ENCODE data around the gene TTLL10. TPM values are rescaled to one million over a fixed set of nuclear protein-coding genes. Genes with fewer than 3 reads are reported as not detected.

TTLL10 gene
- total and polyA plus RNA-seq, 5 donors: 0.09 TPM; not detected in 4

DNA sequence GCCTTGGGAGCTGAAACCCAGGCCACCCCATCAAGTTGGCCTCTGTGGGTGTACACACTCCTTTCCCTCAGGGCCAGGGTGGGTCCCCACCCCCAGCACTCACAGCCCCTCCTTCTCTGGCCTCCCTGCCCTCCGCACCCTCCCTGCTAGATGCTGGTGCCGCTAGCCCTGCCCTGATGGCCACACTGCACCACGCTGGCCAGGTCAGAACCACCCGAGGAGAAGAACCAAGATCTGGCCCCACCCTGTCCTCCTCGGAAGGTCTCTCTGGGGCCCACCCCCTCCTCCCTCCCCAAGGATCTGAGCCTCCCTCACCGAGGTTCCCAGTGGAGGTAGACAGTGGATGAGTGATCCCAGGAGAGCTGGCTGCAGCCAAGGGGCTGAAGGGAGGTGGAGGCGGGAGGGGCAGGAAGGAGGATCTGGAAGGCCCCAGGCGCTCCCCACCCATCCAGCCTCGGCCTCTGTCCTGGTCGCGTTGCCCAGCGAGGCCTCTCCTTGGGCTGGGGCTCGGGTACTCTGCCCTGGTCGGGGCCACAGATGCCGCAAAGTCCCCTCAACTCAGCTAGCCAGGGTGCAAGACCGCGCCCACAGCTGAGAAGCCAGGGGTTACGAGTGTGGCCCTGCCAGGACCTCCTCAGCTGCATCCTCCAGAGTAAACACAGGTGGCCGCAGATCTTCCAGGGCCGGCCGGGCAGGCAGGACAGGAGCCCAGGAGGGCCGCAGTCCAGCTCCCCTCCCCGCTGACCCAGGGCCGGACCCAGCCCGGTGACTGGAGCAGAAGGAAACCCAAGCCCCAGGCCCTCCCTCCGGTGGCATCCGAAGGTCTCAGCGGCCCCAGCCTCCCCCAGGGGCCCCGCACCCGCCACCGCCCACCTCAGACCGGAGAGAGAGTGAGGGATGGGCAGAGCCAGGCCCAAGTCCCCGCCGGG lies 63.5 kb downstream of the TTLL10 start:
- H3K27me3 ChIP-seq (ENCODE audit: control insufficient read depth, insufficient read depth): no peaks in the 10 kb centered on the region
- intact Hi-C loops (cut with DNase I): loop anchor here in 1 of 4 donors (10.0 kb wide), 1 partner anchor 112 kb away; no protein-coding TSS in a partner anchor
- ATAC-seq (peak in 1 of 2 donors; percentile 3), DNase-seq (no peak)
- H3K27ac ChIP-seq (ENCODE audit: low read length): no peak overlapping the region
- 39% methylated on average over 34 of the region's 34 CpGs for WGBS
- H3K9me3 ChIP-seq (ENCODE audit: control insufficient read depth, low read length): no peaks in the 10 kb centered on the region
- H3K4me3 ChIP-seq (ENCODE audit: low read length): no peak overlapping the region
- H3K4me1 ChIP-seq (ENCODE audit: control insufficient read depth, insufficient read depth, low read length): peaks cover 5% of the 10 kb centered on the region

DNA sequence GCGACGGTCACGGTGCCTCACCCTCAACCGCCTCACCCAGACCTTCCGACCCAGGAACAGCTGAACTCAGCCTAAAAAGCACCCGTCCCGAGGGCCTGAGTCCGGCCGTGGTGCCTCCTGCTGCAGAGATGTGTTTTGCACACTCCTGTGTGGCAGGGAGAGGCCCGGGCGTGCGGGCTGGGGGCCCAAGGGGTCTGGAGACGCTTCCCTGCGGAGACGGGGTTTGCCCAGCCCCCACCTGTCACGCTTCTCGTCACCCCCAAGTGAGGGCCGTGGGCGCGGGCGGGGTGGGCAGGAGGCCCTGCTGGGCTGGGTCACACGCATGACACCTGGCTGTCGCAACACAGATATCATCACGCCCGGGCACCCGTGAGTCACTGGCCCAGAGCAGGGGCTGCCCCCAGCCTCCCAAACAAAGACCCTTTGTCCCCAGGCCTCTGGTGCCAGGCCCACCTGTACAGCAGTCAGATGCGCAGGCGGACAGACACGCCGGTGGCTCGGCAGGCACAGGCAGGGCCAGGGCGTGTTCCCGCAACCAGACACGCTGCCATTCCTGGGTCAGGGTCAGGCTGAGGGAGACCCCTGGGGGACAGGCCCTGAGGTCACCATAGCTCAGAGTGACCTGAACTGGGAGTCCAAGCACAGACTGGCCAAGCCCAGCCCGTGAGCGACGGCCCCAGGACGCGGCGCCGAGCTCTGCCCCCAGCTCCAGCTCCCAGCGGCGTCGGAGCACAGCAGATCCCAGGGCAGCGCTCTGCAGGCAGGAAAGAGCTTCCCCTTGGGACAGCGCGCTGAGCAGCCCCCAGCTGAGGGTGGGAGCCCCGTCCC lies 64.4 kb downstream of the TTLL10 start:
- intact Hi-C loops (cut with DNase I): loop anchor here in 1 of 4 donors (10.0 kb wide), 1 partner anchor 113 kb away; no protein-coding TSS in a partner anchor
- WGBS: 36% methylated on average over 48 of the region's 48 CpGs
- DNase-seq: no peak
- Histone ChIP-seq H3K4me3 (ENCODE audit: low read length) (no peak overlapping the region), H3K4me1 (ENCODE audit: control insufficient read depth, insufficient read depth, low read length) (peaks cover 1% of the 10 kb centered on the region), H3K27me3 (ENCODE audit: control insufficient read depth, insufficient read depth) (no peaks in the 10 kb centered on the region), H3K9me3 (ENCODE audit: control insufficient read depth, low read length) (no peaks in the 10 kb centered on the region), H3K27ac (ENCODE audit: low read length) (no peak overlapping the region)
- ATAC-seq: no peak

DNA sequence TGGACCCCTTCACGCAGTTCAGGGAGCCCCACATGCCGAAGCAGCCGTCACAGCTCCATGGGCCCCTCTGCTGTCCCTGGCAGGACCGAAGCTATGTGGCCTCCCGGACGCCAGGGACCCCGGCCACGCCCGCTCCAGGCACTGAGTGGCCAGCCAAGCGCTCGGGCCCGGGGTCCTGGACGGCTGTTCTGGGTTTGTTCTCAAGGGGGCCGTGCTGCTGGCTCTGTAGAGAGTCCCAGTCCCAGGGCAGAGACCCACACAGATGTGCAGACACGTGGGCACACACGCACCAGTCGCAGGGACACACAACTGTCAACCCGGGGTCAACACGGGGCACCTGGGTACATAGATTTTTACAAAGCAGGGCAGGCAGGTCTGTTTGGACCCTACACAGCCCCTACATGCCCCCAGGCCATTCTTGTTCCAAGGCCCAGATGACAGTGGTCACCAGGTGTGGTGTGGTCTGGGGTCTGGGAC lies 65.1 kb downstream of the TTLL10 start:
- no peaks in the 10 kb centered on the region for H3K4me1 ChIP-seq (ENCODE audit: control insufficient read depth, insufficient read depth, low read length)
- ATAC-seq: no peak

DNA sequence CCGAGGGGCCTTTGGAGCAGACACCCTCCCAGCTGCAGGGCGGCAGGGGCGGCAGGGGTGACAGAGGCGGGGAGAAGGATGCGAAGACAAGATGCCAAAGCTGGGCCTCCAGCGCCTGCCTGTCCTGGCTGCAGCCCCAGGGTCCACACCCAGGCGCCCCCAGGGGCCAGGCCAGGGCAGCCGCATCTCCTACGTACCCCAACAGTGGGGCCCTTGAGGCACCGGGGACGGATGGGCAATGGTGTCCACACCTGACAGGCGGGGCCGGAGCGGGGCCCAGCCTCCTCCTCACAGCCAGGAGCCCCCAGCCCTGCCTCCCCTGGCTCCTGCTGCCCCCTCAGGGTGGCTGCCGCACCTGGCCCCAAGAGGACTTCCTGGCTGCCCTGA lies 65.5 kb downstream of the TTLL10 start:
- Histone ChIP-seq H3K27ac (ENCODE audit: low read length) (no peak overlapping the region), H3K9me3 (ENCODE audit: control insufficient read depth, low read length) (no peaks in the 10 kb centered on the region), H3K27me3 (ENCODE audit: control insufficient read depth, insufficient read depth) (no peaks in the 10 kb centered on the region), H3K4me3 (ENCODE audit: low read length) (no peak overlapping the region), H3K4me1 (ENCODE audit: control insufficient read depth, insufficient read depth, low read length) (no peaks in the 10 kb centered on the region)
- WGBS: 57% methylated on average over 15 of the region's 15 CpGs
- ATAC-seq (no peak), DNase-seq (no peak)
- intact Hi-C loops (cut with DNase I): loop anchor here in 1 of 4 donors (10.0 kb wide), 1 partner anchor 114 kb away; no protein-coding TSS in a partner anchor

More for the DNA sequence above, 65.1 kb downstream of the TTLL10 start:
- 62% methylated on average over 19 of the region's 19 CpGs for WGBS
- intact Hi-C loops (cut with DNase I): loop anchor here in 1 of 4 donors (10.0 kb wide), 1 partner anchor 114 kb away; no protein-coding TSS in a partner anchor
- Histone ChIP-seq H3K4me3 (ENCODE audit: low read length) (no peak overlapping the region), H3K27me3 (ENCODE audit: control insufficient read depth, insufficient read depth) (no peaks in the 10 kb centered on the region), H3K9me3 (ENCODE audit: control insufficient read depth, low read length) (no peaks in the 10 kb centered on the region), H3K27ac (ENCODE audit: low read length) (no peak overlapping the region)
- DNase-seq: no peak

DNA sequence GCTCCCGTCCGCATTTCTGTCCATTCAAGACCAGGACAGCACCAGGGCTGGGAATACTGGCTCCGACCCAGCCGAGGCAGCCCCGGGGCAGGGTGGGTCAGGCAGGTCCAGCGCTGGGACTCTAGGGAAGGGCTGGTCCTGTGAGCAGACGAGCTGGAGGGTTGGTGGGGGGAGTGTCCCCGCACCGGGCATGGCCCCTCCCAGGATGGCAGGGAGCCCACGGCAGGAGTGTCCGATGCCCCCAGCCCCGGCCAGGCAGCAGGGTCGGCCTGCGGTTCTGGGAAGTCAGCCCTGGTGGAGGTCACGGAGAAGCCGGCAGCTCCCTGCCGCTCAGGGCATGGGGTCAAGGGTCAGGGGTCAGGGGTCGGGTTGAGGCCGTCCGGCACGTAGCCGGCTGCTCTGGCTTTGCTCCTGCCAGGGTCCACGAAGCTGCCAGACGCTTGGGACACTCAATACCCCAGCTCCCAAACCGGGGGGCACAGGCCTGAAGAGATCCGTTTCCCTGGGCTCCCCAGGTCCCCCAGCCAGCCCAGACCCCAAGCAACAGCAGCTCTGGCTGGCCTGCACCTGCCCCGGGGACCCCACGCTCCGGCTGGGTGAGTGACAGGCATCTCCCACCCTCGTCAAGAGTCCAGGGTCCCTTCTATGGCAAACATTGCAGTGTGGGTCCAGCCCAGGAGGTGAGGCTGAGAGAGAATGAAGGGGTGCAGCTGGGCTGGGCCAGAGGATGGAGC lies 66.1 kb downstream of the TTLL10 start:
- WGBS: 26% methylated on average over 30 of the region's 30 CpGs
- intact Hi-C loops (cut with DNase I): loop anchor here in 1 of 4 donors (10.0 kb wide), 1 partner anchor 115 kb away; no protein-coding TSS in a partner anchor
- DNase-seq (no peak), ATAC-seq (no peak)
- Histone ChIP-seq H3K27me3 (ENCODE audit: control insufficient read depth, insufficient read depth) (no peaks in the 10 kb centered on the region), H3K27ac (ENCODE audit: low read length) (no peak overlapping the region), H3K4me3 (ENCODE audit: low read length) (no peak overlapping the region), H3K9me3 (ENCODE audit: control insufficient read depth, low read length) (no peaks in the 10 kb centered on the region), H3K4me1 (ENCODE audit: control insufficient read depth, insufficient read depth, low read length) (no peaks in the 10 kb centered on the region)

DNA sequence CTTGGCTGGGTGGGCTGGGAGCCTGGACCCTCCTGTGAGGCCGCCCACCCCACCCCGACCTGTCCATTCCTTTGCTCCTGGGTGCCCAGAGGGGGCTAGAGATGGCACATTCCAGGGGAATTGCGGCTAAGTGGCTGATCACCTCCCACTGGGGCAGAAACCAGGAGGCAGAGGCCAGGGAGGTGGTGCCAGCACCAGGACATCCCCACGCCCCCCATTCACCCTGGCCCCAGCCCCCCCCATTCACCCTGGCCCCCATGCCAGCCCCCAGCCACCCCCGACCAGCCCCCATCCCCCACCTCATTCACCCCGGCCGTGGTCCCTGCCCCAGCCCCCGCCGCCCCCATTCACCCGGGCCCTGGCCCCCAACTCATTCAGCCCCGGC lies 66.7 kb downstream of the TTLL10 start:
- Histone ChIP-seq H3K27me3 (ENCODE audit: control insufficient read depth, insufficient read depth) (no peaks in the 10 kb centered on the region), H3K9me3 (ENCODE audit: control insufficient read depth, low read length) (no peaks in the 10 kb centered on the region), H3K4me3 (ENCODE audit: low read length) (no peak overlapping the region), H3K27ac (ENCODE audit: low read length) (no peak overlapping the region), H3K4me1 (ENCODE audit: control insufficient read depth, insufficient read depth, low read length) (no peaks in the 10 kb centered on the region)
- no peak for DNase-seq
- WGBS: 31% methylated on average over 11 of the region's 11 CpGs
- intact Hi-C loops (cut with DNase I): no loop called here
- no peak for ATAC-seq

DNA sequence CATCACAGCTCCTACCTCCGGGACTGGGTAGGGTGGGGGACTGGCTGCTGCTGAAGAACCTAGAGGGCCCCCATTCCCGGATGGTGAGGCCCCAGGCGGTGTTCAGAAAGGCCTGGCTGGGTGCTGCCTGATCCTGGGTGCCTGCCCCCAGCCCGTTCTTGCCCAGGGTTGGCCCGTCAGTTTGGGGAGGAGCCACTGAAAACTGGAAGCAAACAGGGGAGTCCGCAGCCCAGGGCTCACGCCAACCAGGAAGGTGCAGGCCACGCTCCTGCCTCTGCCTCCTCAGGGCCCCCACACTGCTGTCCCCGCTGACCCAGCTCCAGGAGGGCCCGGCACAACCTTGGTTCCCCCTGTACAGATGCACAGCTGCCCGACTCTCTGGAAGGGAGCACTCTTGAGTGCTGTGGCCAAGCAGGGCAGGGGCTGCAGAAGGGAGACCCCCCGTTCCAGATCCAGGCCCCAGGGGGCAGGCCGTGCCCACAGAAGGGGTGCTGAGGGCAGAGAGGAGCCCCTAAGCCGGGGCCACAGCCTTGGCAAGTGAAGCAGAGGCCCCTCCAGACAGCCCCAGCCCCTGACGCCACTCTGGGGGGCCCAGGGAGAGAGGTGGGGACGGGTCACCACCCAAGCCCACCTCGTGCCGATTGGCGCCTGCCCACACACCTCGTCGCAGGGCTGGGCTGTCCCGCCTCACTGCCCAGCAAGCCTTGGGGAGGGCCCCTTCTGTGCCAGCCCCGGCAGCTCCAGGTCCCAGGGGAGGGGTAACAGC lies 67.3 kb downstream of the TTLL10 start:
- Histone ChIP-seq H3K27ac (ENCODE audit: low read length) (no peak overlapping the region), H3K27me3 (ENCODE audit: control insufficient read depth, insufficient read depth) (no peaks in the 10 kb centered on the region), H3K4me1 (ENCODE audit: control insufficient read depth, insufficient read depth, low read length) (no peaks in the 10 kb centered on the region), H3K4me3 (ENCODE audit: low read length) (no peak overlapping the region), H3K9me3 (ENCODE audit: control insufficient read depth, low read length) (no peaks in the 10 kb centered on the region)
- DNase-seq: no peak
- no peak for ATAC-seq
- intact Hi-C loops (cut with DNase I): no loop called here
- 54% methylated on average over 23 of the region's 23 CpGs for WGBS

DNA sequence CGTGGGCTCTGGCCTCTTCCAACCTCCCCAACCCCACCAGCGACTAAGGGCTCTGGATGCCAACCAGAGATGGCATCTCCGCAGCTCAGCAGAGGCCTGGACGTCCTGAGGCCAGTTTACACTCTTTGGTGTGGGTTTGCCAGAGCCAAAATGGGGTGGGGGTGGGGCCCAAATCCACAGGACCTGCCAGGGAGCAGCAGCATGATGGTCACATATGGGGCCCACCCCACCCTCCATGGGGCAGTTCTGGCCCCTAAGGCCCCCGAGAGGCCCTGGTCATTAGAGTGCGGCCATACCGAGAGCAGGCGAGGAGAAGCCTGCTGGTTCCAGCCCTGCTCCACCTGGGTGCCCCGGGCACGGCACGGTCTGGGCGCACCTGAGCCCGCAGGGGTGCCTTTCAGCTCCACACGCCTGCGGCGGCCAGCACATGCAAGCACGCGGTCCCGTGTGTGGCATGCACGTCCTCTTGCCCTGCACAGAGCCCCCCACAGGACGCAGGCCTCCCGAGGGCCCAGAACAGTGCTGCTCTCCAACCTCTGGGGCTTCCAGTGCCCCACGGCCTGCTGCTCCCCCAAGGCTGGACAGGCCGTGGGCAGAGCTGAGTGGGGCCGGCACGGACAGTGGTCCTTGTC lies 68.0 kb downstream of the TTLL10 start:
- ATAC-seq (no peak), DNase-seq (no peak)
- Histone ChIP-seq H3K4me1 (ENCODE audit: control insufficient read depth, insufficient read depth, low read length) (no peaks in the 10 kb centered on the region), H3K9me3 (ENCODE audit: control insufficient read depth, low read length) (no peaks in the 10 kb centered on the region), H3K27me3 (ENCODE audit: control insufficient read depth, insufficient read depth) (no peaks in the 10 kb centered on the region), H3K4me3 (ENCODE audit: low read length) (no peak overlapping the region), H3K27ac (ENCODE audit: low read length) (no peak overlapping the region)
- WGBS: 86% methylated on average over 26 of the region's 26 CpGs
- intact Hi-C loops (cut with DNase I): no loop called here

DNA sequence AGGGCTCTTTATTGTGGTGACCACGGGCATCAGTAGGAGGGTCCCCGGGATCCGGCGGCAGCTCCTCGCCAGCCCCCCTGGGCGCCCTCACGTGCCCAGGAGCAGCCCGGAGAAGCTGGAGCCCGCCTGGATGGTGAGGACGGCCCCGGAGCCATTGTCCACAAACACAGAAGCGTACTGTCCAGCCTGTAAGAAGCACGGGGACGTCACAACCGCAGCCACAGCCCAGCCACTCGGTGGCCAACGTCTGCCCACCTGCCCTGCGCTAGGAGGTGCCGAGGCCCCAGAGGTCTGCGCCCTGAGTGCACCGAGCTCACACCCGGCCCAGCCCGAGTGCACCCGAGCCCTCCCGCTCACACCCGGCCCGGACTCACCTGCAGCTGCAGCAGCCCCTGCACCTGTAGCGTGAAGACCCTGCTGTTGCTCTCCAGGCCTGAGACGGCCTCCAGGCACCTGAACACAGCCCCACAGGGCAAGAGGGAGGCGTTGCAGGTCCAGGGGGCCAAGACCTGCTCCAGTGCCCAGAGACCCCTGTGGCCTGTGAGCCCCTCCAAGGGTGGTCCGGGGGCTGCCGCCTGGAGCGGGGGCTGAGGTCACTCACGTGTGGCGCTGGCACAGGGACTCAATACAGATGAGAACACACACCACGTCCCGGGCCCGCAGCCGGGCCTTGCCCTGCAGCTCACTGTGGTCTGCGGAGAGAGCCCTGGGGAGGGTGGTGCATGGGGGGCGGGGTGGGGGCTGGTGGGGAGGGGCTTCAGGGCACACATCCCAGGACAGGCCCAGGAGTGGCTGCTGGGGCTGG lies 69.0 kb downstream of the TTLL10 start:
- Histone ChIP-seq H3K27ac (ENCODE audit: low read length) (no peak overlapping the region), H3K9me3 (ENCODE audit: control insufficient read depth, low read length) (no peaks in the 10 kb centered on the region), H3K4me1 (ENCODE audit: control insufficient read depth, insufficient read depth, low read length) (no peaks in the 10 kb centered on the region), H3K27me3 (ENCODE audit: control insufficient read depth, insufficient read depth) (no peaks in the 10 kb centered on the region), H3K4me3 (ENCODE audit: low read length) (no peak overlapping the region)
- DNase-seq: no peak
- ATAC-seq: no peak
- intact Hi-C loops (cut with DNase I): no loop called here
- WGBS: 88% methylated on average over 41 of the region's 41 CpGs
